Hematopoietic multipotent progenitor cell treated with erythropoietin and hydrocortisone succinate and interleukin-3 and kit ligand, for 6 days (in vitro differentiated cells): ENCODE data around the gene MSL1.
"Not testable (repeated sequence)": the region's sequence is repeated elsewhere in the genome, so short reads cannot be mapped to it uniquely, and the experiment has no call there.

Experiments used
- DNase-seq: peaks from one replicate; pipeline ENCODE4 v3.0.0-alpha.2; 2015

MSL1 gene

DNA sequence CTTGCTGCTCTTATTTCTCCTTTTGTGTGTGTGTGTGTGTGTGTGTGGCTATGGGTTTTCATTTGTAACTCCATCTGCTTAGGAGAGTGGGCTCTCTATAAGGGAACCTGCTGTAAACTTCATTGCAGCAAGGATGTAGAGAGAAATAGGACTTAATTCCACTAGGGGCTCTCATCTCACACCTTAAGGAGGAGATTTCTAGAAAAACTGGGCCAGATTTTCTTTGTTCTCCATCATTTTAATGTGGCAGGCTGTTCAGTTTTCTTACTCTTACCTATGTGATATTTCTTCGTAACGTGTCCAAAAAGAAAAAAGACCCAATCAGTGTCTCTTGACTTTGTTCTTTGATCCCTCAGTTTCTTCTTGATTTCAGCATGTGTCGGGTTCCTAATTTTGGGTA is 14.0 kb downstream of the MSL1 start:
- no peak for DNase-seq

- DNase-seq, result peak; percentile 74
These were observed 17.8 kb downstream of the MSL1 start for GRCh38 chr17:40139566-40140058.

- not testable (repeated sequence) for DNase-seq
These were observed 21.4 kb downstream of the MSL1 start for GRCh38 chr17:40143166-40143565.

GRCh38 chr17:40145476-40145875 is 23.7 kb downstream of the MSL1 start:
- no peak for DNase-seq

GRCh38 chr17:40148527-40148926 is 26.8 kb downstream of the MSL1 start:
- DNase-seq, result no peak

GRCh38 chr17:40150276-40150675 is 28.5 kb downstream of the MSL1 start:
- DNase-seq, result no peak

GRCh38 chr17:40151414-40151963 is 29.7 kb downstream of the MSL1 start:
- DNase-seq, result no peak

- no peak for DNase-seq
These were observed 31.9 kb downstream of the MSL1 start for GRCh38 chr17:40153603-40154236.

GRCh38 chr17:40157973-40158372 is 36.2 kb downstream of the MSL1 start:
- no peak for DNase-seq

DNA sequence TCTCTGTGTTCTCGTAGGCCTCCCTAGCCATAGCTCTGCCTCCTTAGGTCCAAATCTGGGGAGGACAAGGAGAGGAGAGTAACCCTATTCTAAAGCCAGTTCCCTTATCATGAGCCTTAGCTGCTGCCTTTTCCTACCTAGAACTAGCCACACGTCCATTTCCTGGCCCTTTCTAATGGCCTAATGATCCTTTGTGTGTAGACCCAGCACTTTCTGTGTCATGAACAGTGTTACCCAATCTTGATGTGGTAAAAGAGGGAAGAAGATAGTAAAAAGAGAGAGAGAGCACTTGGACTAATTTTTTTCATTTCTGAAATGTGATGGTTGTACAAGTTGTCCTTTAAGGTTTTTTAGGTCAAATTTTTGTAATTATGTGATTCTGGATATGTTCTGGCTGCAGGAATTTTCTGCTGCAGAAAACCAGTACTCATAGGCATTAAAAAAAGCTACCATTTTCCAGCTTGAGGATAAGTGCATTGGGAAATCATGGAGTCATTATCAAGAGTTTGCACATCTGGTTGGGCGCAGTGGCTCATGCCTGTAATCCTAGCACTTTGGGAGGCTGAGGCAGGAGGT is 36.8 kb downstream of the MSL1 start:
- DNase-seq, result peak; percentile 60

DNA sequence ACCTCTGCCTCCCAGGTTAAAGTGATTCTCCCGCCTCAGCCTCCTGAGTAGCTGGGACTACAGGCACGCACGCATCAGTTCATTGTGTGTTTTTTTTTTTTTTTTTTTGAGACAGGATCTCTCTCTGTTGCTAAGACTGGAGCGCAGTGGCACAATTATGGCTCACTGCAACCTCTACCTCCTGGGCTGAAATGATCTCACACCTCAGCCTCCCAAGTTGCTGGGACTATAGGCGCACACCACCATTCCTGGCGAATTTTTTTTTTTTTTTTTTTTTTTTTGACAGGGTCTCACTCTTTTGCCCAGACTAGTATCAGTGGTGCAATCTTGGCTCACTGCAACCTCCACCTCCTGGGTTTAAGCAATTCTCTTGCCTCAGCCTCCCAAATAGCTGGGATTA is 37.7 kb downstream of the MSL1 start:
- no peak for DNase-seq

DNA sequence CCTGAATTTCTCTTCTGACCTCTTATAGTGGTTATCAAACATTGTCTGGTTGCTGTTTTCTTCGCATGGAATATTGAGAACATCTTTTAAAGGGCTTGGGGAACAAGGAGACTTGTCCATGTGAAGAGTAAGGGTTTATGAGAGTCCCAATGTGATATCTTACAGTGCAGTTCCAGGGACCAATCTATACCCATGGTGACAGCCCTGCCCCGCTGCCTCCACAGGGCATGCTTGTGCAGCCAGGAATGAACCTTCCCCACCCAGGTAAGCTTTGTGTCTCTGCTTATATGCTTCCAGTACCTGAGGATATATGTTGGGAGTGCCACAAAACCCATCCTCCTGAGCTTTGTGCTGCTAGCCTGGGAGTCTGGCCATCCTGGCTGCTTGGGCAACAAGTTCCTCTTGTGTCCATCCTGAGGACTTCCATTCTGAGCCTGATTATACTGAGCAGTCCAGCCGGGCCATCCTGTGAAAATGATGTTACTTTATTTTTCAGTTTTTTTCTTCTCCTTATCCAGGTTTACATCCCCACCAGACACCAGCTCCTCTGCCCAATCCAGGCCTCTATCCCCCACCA is 46.0 kb downstream of the MSL1 start:
- DNase-seq, result no peak

DNA sequence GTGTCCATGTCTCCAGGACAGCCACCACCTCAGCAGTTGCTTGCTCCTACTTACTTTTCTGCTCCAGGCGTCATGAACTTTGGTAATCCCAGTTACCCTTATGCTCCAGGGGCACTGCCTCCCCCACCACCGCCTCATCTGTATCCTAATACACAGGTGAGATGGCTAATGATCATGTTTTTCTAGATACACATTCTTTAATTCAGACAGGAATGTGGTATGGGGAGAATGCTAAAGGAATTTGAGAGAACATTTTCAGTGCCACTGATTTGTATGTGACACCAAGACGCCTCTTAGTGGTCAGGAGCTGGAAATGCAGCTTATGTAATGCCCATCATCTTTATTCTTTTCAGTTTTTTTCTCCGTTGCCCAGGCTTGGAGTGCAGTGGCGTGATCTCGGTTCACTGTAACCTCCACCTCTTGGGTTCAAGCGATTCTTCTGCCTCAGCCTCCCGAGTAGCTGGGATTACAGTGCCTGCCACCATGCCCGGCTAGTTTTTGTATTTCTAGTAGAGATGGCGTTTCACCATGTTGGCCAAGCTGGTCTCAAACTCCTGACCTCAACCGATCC is 46.6 kb downstream of the MSL1 start:
- peak; percentile 86 for DNase-seq

DNA sequence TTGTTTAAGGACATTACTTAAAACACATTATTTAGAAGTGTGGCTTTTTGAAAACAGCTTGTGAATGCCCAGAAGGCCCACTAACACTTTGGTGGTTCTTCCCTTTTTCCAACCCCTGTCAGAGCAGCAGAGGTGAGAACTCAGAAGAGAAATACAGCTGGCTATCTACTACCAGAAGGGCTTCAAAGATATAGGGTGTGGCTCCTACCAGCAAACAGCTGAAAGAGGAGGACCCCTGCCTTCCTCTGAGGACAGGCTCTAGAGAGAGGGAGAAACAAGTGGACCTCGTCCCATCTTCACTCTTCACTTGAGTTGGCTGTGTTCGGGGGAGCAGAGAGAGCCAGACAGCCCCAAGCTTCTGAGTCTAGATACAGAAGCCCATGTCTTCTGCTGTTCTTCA is 48.6 kb downstream of the MSL1 start:
- peak; percentile 70 for DNase-seq

DNA sequence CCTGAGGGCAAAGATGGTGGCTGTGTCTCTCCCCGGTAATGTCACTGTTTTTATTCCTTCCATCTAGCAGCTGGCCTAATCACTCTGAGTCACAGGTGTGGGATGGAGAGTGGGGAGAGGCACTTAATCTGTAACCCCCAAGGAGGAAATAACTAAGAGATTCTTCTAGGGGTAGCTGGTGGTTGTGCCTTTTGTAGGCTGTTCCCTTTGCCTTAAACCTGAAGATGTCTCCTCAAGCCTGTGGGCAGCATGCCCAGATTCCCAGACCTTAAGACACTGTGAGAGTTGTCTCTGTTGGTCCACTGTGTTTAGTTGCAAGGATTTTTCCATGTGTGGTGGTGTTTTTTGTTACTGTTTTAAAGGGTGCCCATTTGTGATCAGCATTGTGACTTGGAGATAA is 50.0 kb downstream of the MSL1 start:
- no peak for DNase-seq

GRCh38 chr17:40173091-40173777 is 51.5 kb downstream of the MSL1 start:
- no peak for DNase-seq

DNA sequence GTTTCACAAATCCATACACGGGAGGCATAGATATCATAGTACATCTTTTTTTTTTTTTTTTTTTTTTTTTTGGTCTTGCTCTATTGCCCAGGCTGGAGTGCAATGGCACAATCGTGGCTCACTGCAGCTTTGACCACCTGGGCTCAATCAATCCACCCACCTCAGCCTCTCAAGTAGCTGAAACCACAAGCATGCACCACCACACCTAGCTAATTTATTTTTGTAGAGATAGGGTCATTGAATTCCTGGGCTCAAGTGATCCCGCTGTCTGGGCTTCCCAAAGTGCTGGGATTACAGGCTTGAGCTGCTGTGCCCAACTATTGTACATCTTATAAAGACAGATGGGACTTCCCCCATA is 52.0 kb downstream of the MSL1 start:
- no peak for DNase-seq

DNA sequence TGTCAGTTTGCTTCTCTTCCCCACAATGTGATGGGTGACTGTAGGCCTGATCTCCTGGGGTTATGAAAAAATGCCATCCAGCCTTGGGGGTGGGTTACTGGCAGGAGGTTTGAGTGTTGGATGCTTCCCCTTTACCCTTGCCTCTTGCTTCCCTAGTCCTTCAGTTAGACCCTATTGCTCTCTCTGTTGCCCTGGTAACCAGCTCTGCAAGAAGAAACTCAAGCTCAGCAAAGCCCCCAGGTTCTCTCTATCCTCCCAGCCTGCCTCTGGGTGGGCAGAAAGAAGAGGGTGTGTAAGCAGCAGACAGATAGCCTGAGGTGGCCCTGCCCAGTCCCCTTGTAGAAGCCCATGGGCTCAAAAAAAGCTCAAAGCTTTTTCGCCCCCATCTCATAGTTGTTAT is 52.7 kb downstream of the MSL1 start:
- no peak for DNase-seq

- DNase-seq, result no peak
These were observed 54.4 kb downstream of the MSL1 start for GRCh38 chr17:40175928-40176753.

DNA sequence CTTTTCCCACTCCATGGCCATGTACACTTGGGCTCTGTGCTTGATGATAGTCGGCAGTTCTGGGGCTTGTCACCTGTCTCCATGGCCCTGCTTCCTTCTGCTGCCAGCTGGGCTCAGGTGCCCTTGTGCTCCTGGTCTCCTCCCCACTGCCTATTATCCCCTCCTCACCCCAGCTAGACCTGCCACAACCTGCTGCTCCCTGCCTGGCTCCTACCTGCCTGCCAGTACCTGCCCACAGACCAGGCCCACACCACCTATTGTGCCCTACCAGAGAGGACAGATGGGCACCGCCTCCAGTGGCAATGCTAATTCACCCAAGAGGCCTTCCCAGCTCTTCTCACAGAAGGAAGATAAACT is 55.0 kb downstream of the MSL1 start:
- DNase-seq, result no peak

- DNase-seq, result peak; percentile 90
These were observed 55.6 kb downstream of the MSL1 start, which contains the start of gene RAPGEFL1 for GRCh38 chr17:40177275-40177874. TSS of gene RAPGEFL1 (plus strand) at chr17:40177470. CDS start at chr17:40177862, 392 bp downstream.

GRCh38 chr17:40178021-40178601 is 56.3 kb downstream of the MSL1 start:
- no peak for DNase-seq
